ENCODE data around the gene SMIM8. TPM values are rescaled to one million over a fixed set of nuclear protein-coding genes. Genes with fewer than 3 reads are reported as not detected.
"Not testable (repeated sequence)": the region's sequence is repeated elsewhere in the genome, so short reads cannot be mapped to it uniquely, and the experiment has no call there.

The SMIM8 gene
- total RNA-seq: 7.3 and 9.1 TPM in 2 replicates

- intact Hi-C loops (cut with micrococcal nuclease): loop anchor here (1.0 to 2.0 kb wide), 5 partner anchors 86 to 378 kb away; partner anchors contain the start of genes ORC3, SLC35A1 and ZNF292
These were observed at the start of gene SMIM8 for GRCh38 chr6:87322304-87323212. Gene SMIM8, plus strand, starts transcription at chr6:87322588. Its CDS starts 14,444 bp downstream, at chr6:87337032.

GRCh38 chr6:87274660-87275274 lies 47.6 kb upstream of the SMIM8 start:
- intact Hi-C loops (cut with micrococcal nuclease): no loop called here

GRCh38 chr6:87276624-87277023 lies 45.8 kb upstream of the SMIM8 start:
- intact Hi-C loops (cut with micrococcal nuclease): no loop called here

- intact Hi-C loops (cut with micrococcal nuclease): no loop called here
These were observed 45.3 kb upstream of the SMIM8 start for GRCh38 chr6:87277123-87277522.

- intact Hi-C loops (cut with micrococcal nuclease): no loop called here
These were observed 43.2 kb upstream of the SMIM8 start for GRCh38 chr6:87279196-87279595.

- intact Hi-C loops (cut with micrococcal nuclease): no loop called here
These were observed 41.0 kb upstream of the SMIM8 start for GRCh38 chr6:87281426-87281825.

- intact Hi-C loops (cut with micrococcal nuclease): no loop called here
These were observed 39.6 kb upstream of the SMIM8 start for GRCh38 chr6:87282743-87283142.

GRCh38 chr6:87283461-87283860 lies 38.9 kb upstream of the SMIM8 start:
- intact Hi-C loops (cut with micrococcal nuclease): no loop called here

GRCh38 chr6:87287251-87287650 lies 35.1 kb upstream of the SMIM8 start:
- intact Hi-C loops (cut with micrococcal nuclease): no loop called here

- intact Hi-C loops (cut with micrococcal nuclease): no loop called here
These were observed 32.8 kb upstream of the SMIM8 start for GRCh38 chr6:87289571-87289970.

- intact Hi-C loops (cut with micrococcal nuclease): no loop called here
These were observed 30.5 kb upstream of the SMIM8 start for GRCh38 chr6:87291883-87292282.

GRCh38 chr6:87293526-87293925 lies 28.9 kb upstream of the SMIM8 start:
- intact Hi-C loops (cut with micrococcal nuclease): no loop called here

- intact Hi-C loops (cut with micrococcal nuclease): no loop called here
These were observed 25.3 kb upstream of the SMIM8 start for GRCh38 chr6:87297119-87297518.

GRCh38 chr6:87301277-87301676 lies 21.1 kb upstream of the SMIM8 start:
- intact Hi-C loops (cut with micrococcal nuclease): not testable (repeated sequence)

- intact Hi-C loops (cut with micrococcal nuclease): no loop called here
These were observed 13.4 kb upstream of the SMIM8 start for GRCh38 chr6:87308970-87309369.

- intact Hi-C loops (cut with micrococcal nuclease): no loop called here
These were observed 9.5 kb upstream of the SMIM8 start for GRCh38 chr6:87312860-87313259.

- intact Hi-C loops (cut with micrococcal nuclease): no loop called here
These were observed 7.3 kb upstream of the SMIM8 start for GRCh38 chr6:87315071-87315470.

GRCh38 chr6:87319271-87319987 lies 3.0 kb upstream of the SMIM8 start:
- intact Hi-C loops (cut with micrococcal nuclease): no loop called here

GRCh38 chr6:87323880-87324279 lies 1.5 kb downstream of the SMIM8 start:
- intact Hi-C loops (cut with micrococcal nuclease): loop anchor here (2.0 kb wide), 2 partner anchors 169 to 377 kb away; partner anchors contain the start of gene ZNF292

GRCh38 chr6:87330961-87331360 lies 8.6 kb downstream of the SMIM8 start:
- intact Hi-C loops (cut with micrococcal nuclease): no loop called here

- intact Hi-C loops (cut with micrococcal nuclease): no loop called here
These were observed 10.6 kb downstream of the SMIM8 start for GRCh38 chr6:87333033-87333432.

All from T-helper 2 cell treated with Interferon-gamma antibody and Interleukin-4, amounts not matched to agents 100 ng/mL and 5 ng/mL, for 36 hours (primary cell).